Esophagus squamous epithelium (tissue), 4 donors: Measurements from ENCODE around the gene SPATA18.

Experiments used
- CTCF ChIP-seq, 6 experiments: fragments of 450-650 bp in 4 of 6; fragments of 200-600 bp in 2 of 6; sonication (generic) in 2 of 6; IDR thresholded peaks; one replicate each; pipeline ENCODE4 v1.5.1; 2016 to 2019; ENCODE audit warnings: antibody characterized with exemption in 6 of 6, mild to moderate bottlenecking in 4 of 6, moderate library complexity in 4 of 6
- POLR2A ChIP-seq, 4 donors: fragments of 450-650 bp; IDR thresholded peaks; one replicate each; pipeline ENCODE4 v1.6.1; 2017; ENCODE audit warnings: antibody characterized with exemption in 4 of 4, mild to moderate bottlenecking in 4 of 4, moderate library complexity in 3 of 4

GRCh38 chr4:52094376-52095145 lies 43.5 kb downstream of the SPATA18 start:
- TF ChIP-seq CTCF (IDR thresholded peaks at IDR 0.05) (no peak), POLR2A (IDR thresholded peaks at IDR 0.05) (no peak)
